ENCODE results near the gene ARHGEF6.

Gene ARHGEF6

GRCh38 chrX:136745215-136746173 is 35.2 kb downstream of the ARHGEF6 start:
- DNase-seq, result no peak

- DNase-seq, result no peak
Observed at GRCh38 chrX:136742721-136743379, 37.9 kb downstream of the ARHGEF6 start.

- no peak for DNase-seq
Observed at GRCh38 chrX:136738049-136738729, 42.5 kb downstream of the ARHGEF6 start.

- DNase-seq, result no peak
Observed at GRCh38 chrX:136736690-136737089, 44.0 kb downstream of the ARHGEF6 start.

- DNase-seq, result no peak
Observed at GRCh38 chrX:136735601-136736000, 45.1 kb downstream of the ARHGEF6 start.

GRCh38 chrX:136733613-136734012 is 47.1 kb downstream of the ARHGEF6 start:
- DNase-seq, result no peak

GRCh38 chrX:136731798-136732197 is 48.9 kb downstream of the ARHGEF6 start:
- DNase-seq, result no peak

GRCh38 chrX:136731207-136731782 is 49.4 kb downstream of the ARHGEF6 start:
- DNase-seq, result no peak

GRCh38 chrX:136728393-136728792 is 52.3 kb downstream of the ARHGEF6 start:
- no peak for DNase-seq

- no peak for DNase-seq
Observed at GRCh38 chrX:136725441-136726104, 55.2 kb downstream of the ARHGEF6 start.

GRCh38 chrX:136718091-136718490 is 62.6 kb downstream of the ARHGEF6 start:
- DNase-seq, result no peak

GRCh38 chrX:136714626-136715599 is 65.8 kb downstream of the ARHGEF6 start:
- no peak for DNase-seq

- DNase-seq, result no peak
Observed at GRCh38 chrX:136712650-136713310, 68.0 kb downstream of the ARHGEF6 start.

- no peak for DNase-seq
Observed at GRCh38 chrX:136711147-136711546, 69.6 kb downstream of the ARHGEF6 start.

GRCh38 chrX:136710325-136710951 is 70.3 kb downstream of the ARHGEF6 start:
- no peak for DNase-seq

- no peak for DNase-seq
Observed at GRCh38 chrX:136708348-136708747, 72.4 kb downstream of the ARHGEF6 start.

- no peak for DNase-seq
Observed at GRCh38 chrX:136697156-136697555, 83.6 kb downstream of the ARHGEF6 start.

GRCh38 chrX:136694431-136695087 is 86.2 kb downstream of the ARHGEF6 start:
- DNase-seq, result no peak

GRCh38 chrX:136692271-136692670 is 88.5 kb downstream of the ARHGEF6 start:
- no peak for DNase-seq
